ENCODE measurements around the gene ASB5. TPM values are rescaled to one million over a fixed set of nuclear protein-coding genes. Genes with fewer than 3 reads are reported as not detected.

Gene ASB5
- total and polyA plus RNA-seq, 9 of the 15 experiments (the other 6 are each of a cell fraction or from before 2014, with no cell fraction given): not detected

- H3K4me3 ChIP-seq: no peak overlapping the region
- no peak for TF ChIP-seq HMG20B (CRISPR knock-in tag; IDR thresholded peaks at IDR 0.05)
- no peak for TF ChIP-seq EHMT2 (IDR thresholded peaks at IDR 0.05)
- TF ChIP-seq, protein P1, sequence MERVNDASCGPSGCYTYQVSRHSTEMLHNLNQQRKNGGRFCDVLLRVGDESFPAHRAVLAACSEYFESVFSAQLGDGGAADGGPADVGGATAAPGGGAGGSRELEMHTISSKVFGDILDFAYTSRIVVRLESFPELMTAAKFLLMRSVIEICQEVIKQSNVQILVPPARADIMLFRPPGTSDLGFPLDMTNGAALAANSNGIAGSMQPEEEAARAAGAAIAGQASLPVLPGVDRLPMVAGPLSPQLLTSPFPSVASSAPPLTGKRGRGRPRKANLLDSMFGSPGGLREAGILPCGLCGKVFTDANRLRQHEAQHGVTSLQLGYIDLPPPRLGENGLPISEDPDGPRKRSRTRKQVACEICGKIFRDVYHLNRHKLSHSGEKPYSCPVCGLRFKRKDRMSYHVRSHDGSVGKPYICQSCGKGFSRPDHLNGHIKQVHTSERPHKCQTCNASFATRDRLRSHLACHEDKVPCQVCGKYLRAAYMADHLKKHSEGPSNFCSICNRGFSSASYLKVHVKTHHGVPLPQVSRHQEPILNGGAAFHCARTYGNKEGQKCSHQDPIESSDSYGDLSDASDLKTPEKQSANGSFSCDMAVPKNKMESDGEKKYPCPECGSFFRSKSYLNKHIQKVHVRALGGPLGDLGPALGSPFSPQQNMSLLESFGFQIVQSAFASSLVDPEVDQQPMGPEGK (CRISPR knock-in tag; IDR thresholded peaks at IDR 0.05; ENCODE audit: borderline replicate concordance): no peak
- TF ChIP-seq CBX5 (IDR thresholded peaks at IDR 0.05; ENCODE audit: borderline replicate concordance, low read depth): no peak
- TF ChIP-seq, protein P2, sequence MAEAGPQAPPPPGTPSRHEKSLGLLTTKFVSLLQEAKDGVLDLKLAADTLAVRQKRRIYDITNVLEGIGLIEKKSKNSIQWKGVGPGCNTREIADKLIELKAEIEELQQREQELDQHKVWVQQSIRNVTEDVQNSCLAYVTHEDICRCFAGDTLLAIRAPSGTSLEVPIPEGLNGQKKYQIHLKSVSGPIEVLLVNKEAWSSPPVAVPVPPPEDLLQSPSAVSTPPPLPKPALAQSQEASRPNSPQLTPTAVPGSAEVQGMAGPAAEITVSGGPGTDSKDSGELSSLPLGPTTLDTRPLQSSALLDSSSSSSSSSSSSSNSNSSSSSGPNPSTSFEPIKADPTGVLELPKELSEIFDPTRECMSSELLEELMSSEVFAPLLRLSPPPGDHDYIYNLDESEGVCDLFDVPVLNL (CRISPR knock-in tag; IDR thresholded peaks at IDR 0.05; ENCODE audit: low read depth): no peak
- no peak for TF ChIP-seq MAFG (tag; conservative IDR thresholded peaks at IDR 0.05)
- no peak for TF ChIP-seq TEAD2 (tag; IDR thresholded peaks at IDR 0.05)
- TF ChIP-seq ETS2 (tag; IDR thresholded peaks at IDR 0.05; ENCODE audit: borderline replicate concordance, poor library complexity, severe bottlenecking): no peak
- no peak for TF ChIP-seq ZNF165 (CRISPR knock-in tag; IDR thresholded peaks at IDR 0.05; ENCODE audit: borderline replicate concordance)
- TF ChIP-seq ELK1 (CRISPR knock-in tag; IDR thresholded peaks at IDR 0.05): no peak
- H3K4me1 ChIP-seq (replicated peaks in 1 of 2; ENCODE audit: control insufficient read depth in 2 of 2, insufficient read depth in 2 of 2, low read length in 2 of 2): peaks cover 15 to 19% of the 10 kb centered on the region in 2 experiments; a peak in 4 of 5 replicates
- no peak overlapping the region for H3K4me2 ChIP-seq (ENCODE audit: insufficient read depth, low read length)
- H3K9me1 ChIP-seq (ENCODE audit: control insufficient read depth, insufficient read depth, low read length): no peaks in the 10 kb centered on the region
- H3K9me3 ChIP-seq (replicated peaks; ENCODE audit: control insufficient read depth, insufficient read depth, low read depth, low read length): no peaks in the 10 kb centered on the region
- ATAC-seq (no peak), DNase-seq (ENCODE audit: extremely low read depth in 1 of 4, low spot score in 3 of 4) (no peak), FAIRE-seq (no peak)
- no peaks in the 10 kb centered on the region for H4K20me1 ChIP-seq (replicated peaks; ENCODE audit: control insufficient read depth, insufficient read depth, low read length)
- intact Hi-C loops (cut with micrococcal nuclease) (no loop called here), in situ Hi-C loops (cut with MboI) (no loop called here)
- CTCF ChIA-PET (ENCODE audit: low intra/inter-chr PET ratio): no interaction called here
- no peaks in the 10 kb centered on the region for H3K36me3 ChIP-seq (ENCODE audit: control insufficient read depth, insufficient read depth, low read length)
- no TSS peak for BruUV-seq (replicated peaks)
- POLR2A ChIA-PET: no interaction called here
- H3K79me2 ChIP-seq (ENCODE audit: control insufficient read depth, insufficient read depth, low read length): no peaks in the 10 kb centered on the region
- H3K27me3 ChIP-seq (ENCODE audit: control insufficient read depth in 2 of 2, insufficient read depth in 2 of 2, low read length in 2 of 2): no peaks in the 10 kb centered on the region
- no peak overlapping the region for H3K9ac ChIP-seq (ENCODE audit: insufficient read depth in 1 of 2, low read depth in 2 of 2, low read length in 2 of 2)
- no peak overlapping the region for H3K27ac ChIP-seq (ENCODE audit: extremely low read depth, low read depth, low read length)
- peak overlapping the region; percentile 69; the same call in 1 of the 2 replicates for H2AFZ ChIP-seq (ENCODE audit: low read depth, low read length)
Measured at GRCh38 chr4:176287546-176287945, 18.5 kb upstream of the ASB5 start.
